Small intestine (tissue), 7 donors: ENCODE measurements around the gene PSG2. TPM values are rescaled to one million over a fixed set of nuclear protein-coding genes. Genes with fewer than 3 reads are reported as not detected.
"Not testable (repeated sequence)": the region's sequence is repeated elsewhere in the genome, so short reads cannot be mapped to it uniquely, and the experiment has no call there.

Experiments
- DNase-seq, 2 donors: peaks; one replicate each; pipeline versions ENCODE4 v3.0.0 to v3.0.0-alpha.2; 2013
- FAIRE-seq: peaks from 2 replicates; lab custom pipeline; 2012; peaks lifted over from hg19 to GRCh38; lab: Jason Lieb, UNC
- H3K27ac ChIP-seq, 3 donors: one replicate each; pipeline ENCODE4 v1.5.1; 2013; ENCODE audit warnings: low read length in 2 of 3, mild to moderate bottlenecking in 2 of 3, control low read depth in 1 of 3, inconsistent platforms in 1 of 3, low read depth in 1 of 3, moderate library complexity in 1 of 3
- H3K27me3 ChIP-seq, 3 donors: one replicate each; pipeline ENCODE4 v1.6.1; 2013; ENCODE audit warnings: low read length in 3 of 3, inconsistent platforms in 1 of 3; ENCODE audit not compliant: control insufficient read depth in 3 of 3, insufficient read depth in 3 of 3
- H3K36me3 ChIP-seq, 3 donors: one replicate each; pipeline ENCODE4 v1.6.1; 2013; ENCODE audit warnings: low read length in 3 of 3, inconsistent platforms in 1 of 3, low read depth in 1 of 3, mild to moderate bottlenecking in 1 of 3, moderate library complexity in 1 of 3; ENCODE audit not compliant: control insufficient read depth in 3 of 3, insufficient read depth in 2 of 3
- H3K4me1 ChIP-seq, 3 donors: one replicate each; pipeline ENCODE4 v1.6.1; 2013; ENCODE audit warnings: low read length in 2 of 3, inconsistent platforms in 1 of 3, low read depth in 1 of 3, mild to moderate bottlenecking in 1 of 3, moderate library complexity in 1 of 3; ENCODE audit not compliant: control insufficient read depth in 3 of 3, insufficient read depth in 2 of 3
- H3K4me3 ChIP-seq, 3 donors: one replicate each; pipeline ENCODE4 v1.5.1; 2013; ENCODE audit warnings: low read length in 3 of 3, control low read depth in 1 of 3, inconsistent platforms in 1 of 3, low read depth in 1 of 3, mild to moderate bottlenecking in 1 of 3, moderate library complexity in 1 of 3
- H3K9me3 ChIP-seq, 2 donors: one replicate each; pipeline ENCODE4 v1.6.1; 2013; ENCODE audit warnings: low read depth in 1 of 2, low read length in 1 of 2; ENCODE audit not compliant: control insufficient read depth in 2 of 2, insufficient read depth in 1 of 2
- WGBS, 3 donors: extraction: QIAGEN DNeasy Blood & Tissue Kit; methylation state at CpG; one replicate each; pipeline ENCODE4 v1.1.7; 2013; 5-methylcytosine and 5-hydroxymethylcytosine counted together
- polyA plus RNA-seq, 4 donors: library from polyadenylated mRNA; stranded (reverse) in 3 of 4; unstranded in 1 of 4; fragments of 200-250 nt in 3 of 4; fragments of 120-200 nt in 1 of 4; gene quantifications; one replicate each; pipeline versions ENCODE4 v1.2.1 to v1.2.3, GENCODE V29; 2013
- donor health status: healthy with polysubstance abuse.
- donor health status: control.
- donor health status: control.
- donor health status: Bipolar disorder and iron deficiency.
- donor health status: healthy.

Gene PSG2
- polyA plus RNA-seq, 4 donors, result 0.04 to 2.2 TPM; not detected in 2

GRCh38 chr19:43116421-43116820 lies 33.9 kb upstream of the PSG2 start:
- not testable (repeated sequence) for FAIRE-seq, H3K9me3 ChIP-seq, H3K27me3 ChIP-seq, DNase-seq, H3K4me3 ChIP-seq, H3K27ac ChIP-seq, H3K36me3 ChIP-seq, H3K4me1 ChIP-seq
- WGBS, 3 donors, result 82 to 88% (median 84%) methylated on average over 3 of the region's 3 CpGs

- not testable (repeated sequence) for H3K27me3 ChIP-seq, H3K36me3 ChIP-seq, DNase-seq, H3K27ac ChIP-seq, FAIRE-seq, H3K4me3 ChIP-seq, H3K9me3 ChIP-seq, H3K4me1 ChIP-seq
- 30 to 39% (median 32%) methylated on average over 1 of the region's 1 CpG for WGBS, 3 donors
Observed at GRCh38 chr19:43115548-43115947, 33.0 kb upstream of the PSG2 start.

GRCh38 chr19:43115064-43115463 lies 32.6 kb upstream of the PSG2 start:
- not testable (repeated sequence) for H3K27ac ChIP-seq, H3K27me3 ChIP-seq, H3K4me3 ChIP-seq, H3K36me3 ChIP-seq, DNase-seq, FAIRE-seq, H3K4me1 ChIP-seq, H3K9me3 ChIP-seq

GRCh38 chr19:43114626-43115025 lies 32.1 kb upstream of the PSG2 start:
- not testable (repeated sequence) for H3K36me3 ChIP-seq, H3K27ac ChIP-seq, H3K27me3 ChIP-seq, H3K4me1 ChIP-seq, DNase-seq, H3K9me3 ChIP-seq, FAIRE-seq, H3K4me3 ChIP-seq
- WGBS, 3 donors, result 71 to 84% (median 79%) methylated on average over 2 of the region's 2 CpGs

GRCh38 chr19:43107401-43107800 lies 24.9 kb upstream of the PSG2 start:
- not testable (repeated sequence) for H3K27ac ChIP-seq, H3K27me3 ChIP-seq, FAIRE-seq, H3K4me3 ChIP-seq, H3K9me3 ChIP-seq, H3K36me3 ChIP-seq, H3K4me1 ChIP-seq, DNase-seq
- WGBS, 3 donors, result 69 to 94% (median 79%) methylated on average over 1 of the region's 1 CpG

GRCh38 chr19:43105496-43105895 lies 23.0 kb upstream of the PSG2 start:
- no peak overlapping the region for H3K27ac ChIP-seq
- no peaks in the 10 kb centered on the region for H3K36me3 ChIP-seq
- DNase-seq, result no peak
- 76 to 81% (median 78%) methylated on average over 1 of the region's 1 CpG for WGBS, 3 donors
- H3K4me1 ChIP-seq, result no peaks in the 10 kb centered on the region
- FAIRE-seq, result no peak
- H3K27me3 ChIP-seq, result no peaks in the 10 kb centered on the region
- no peak overlapping the region for H3K4me3 ChIP-seq
- H3K9me3 ChIP-seq, result peaks cover 0 to 9% of the 10 kb centered on the region in 2 donors

- H3K4me1 ChIP-seq, FAIRE-seq, H3K4me3 ChIP-seq, H3K36me3 ChIP-seq, H3K27me3 ChIP-seq, DNase-seq, H3K27ac ChIP-seq, H3K9me3 ChIP-seq: not testable (repeated sequence)
- WGBS, 3 donors, result 70 to 79% (median 73%) methylated on average over 2 of the region's 2 CpGs
Observed at GRCh38 chr19:43104215-43104850, 21.8 kb upstream of the PSG2 start.

- Histone ChIP-seq H3K9me3 (peaks cover 0 to 9% of the 10 kb centered on the region in 2 donors), H3K27ac (no peak overlapping the region), H3K36me3 (no peaks in the 10 kb centered on the region), H3K4me3 (no peak overlapping the region), H3K27me3 (no peaks in the 10 kb centered on the region), H3K4me1 (no peaks in the 10 kb centered on the region)
- 69 to 85% (median 77%) methylated on average over 2 of the region's 2 CpGs for WGBS, 3 donors
- FAIRE-seq (no peak), DNase-seq (no peak)
Observed at GRCh38 chr19:43101950-43102349, 19.4 kb upstream of the PSG2 start.

- not testable (repeated sequence) for DNase-seq, H3K27ac ChIP-seq, H3K36me3 ChIP-seq, H3K4me1 ChIP-seq, H3K9me3 ChIP-seq, H3K4me3 ChIP-seq, FAIRE-seq, H3K27me3 ChIP-seq
Observed at GRCh38 chr19:43098416-43098815, 15.9 kb upstream of the PSG2 start.
